NT2/D1 (cell line): Measurements from ENCODE around the gene MYO5B.

Source experiments
- DNase-seq: peaks from one replicate; pipeline ENCODE4 v3.0.0-alpha.2; 2011; ENCODE audit warnings: low read depth, low spot score
- H3K27me3 ChIP-seq: 2 replicates; pipeline ENCODE4 v1.6.0; 2011; ENCODE audit warnings: mild to moderate bottlenecking; ENCODE audit not compliant: insufficient read length, insufficient read depth
- H3K36me3 ChIP-seq: 2 replicates; pipeline ENCODE4 v1.6.1; 2011; ENCODE audit warnings: mild to moderate bottlenecking, low read length, mixed read lengths; ENCODE audit not compliant: insufficient read depth, insufficient read length
- H3K4me1 ChIP-seq: 2 replicates; pipeline ENCODE4 v1.5.1; 2011; ENCODE audit not compliant: insufficient read depth, insufficient read length
- H3K4me3 ChIP-seq: 2 replicates; pipeline ENCODE4 v1.5.1; 2011; ENCODE audit warnings: low read depth; ENCODE audit not compliant: insufficient read length
- H3K9ac ChIP-seq: 2 replicates; pipeline ENCODE4 v1.6.0; 2011; ENCODE audit warnings: low read depth; ENCODE audit not compliant: insufficient read length
- H3K9me3 ChIP-seq: 2 replicates; pipeline ENCODE4 v1.5.1; 2011; ENCODE audit warnings: mild to moderate bottlenecking, low read length; ENCODE audit not compliant: insufficient read depth
- SUZ12 ChIP-seq: IDR thresholded peaks from 2 replicates; pipeline ENCODE4 v1.6.1; 2011; ENCODE audit not compliant: insufficient read length, insufficient read depth; ENCODE audit errors: extremely low read depth
- YY1 ChIP-seq: IDR thresholded peaks from 2 replicates; pipeline ENCODE4 v1.6.1; 2011; ENCODE audit not compliant: insufficient read length, insufficient read depth
- ZNF274 ChIP-seq: IDR thresholded peaks from 2 replicates; pipeline ENCODE4 v1.6.1; 2011; ENCODE audit warnings: mild to moderate bottlenecking, low read depth, low read length

MYO5B gene

DNA sequence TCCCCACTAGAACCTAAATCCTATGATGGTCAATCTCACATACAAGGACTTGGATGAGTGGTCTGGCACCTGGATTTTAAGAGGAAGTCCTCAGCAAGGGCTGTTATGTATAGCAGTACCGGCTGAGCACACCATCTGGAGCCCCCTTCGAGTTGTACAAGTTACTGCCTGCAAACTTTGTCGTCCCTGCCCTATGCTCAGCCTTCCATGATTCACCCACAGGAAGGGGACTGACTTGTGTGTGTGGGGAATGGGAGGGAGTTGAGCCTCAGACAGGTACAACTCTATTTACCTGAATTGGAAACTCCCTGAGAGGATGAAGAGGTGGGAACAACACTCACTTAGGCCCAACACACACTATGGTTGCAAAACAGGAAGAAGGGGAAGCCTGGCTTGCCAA is 186.6 kb downstream of the MYO5B start:
- Histone ChIP-seq H3K9ac (no peak overlapping the region), H3K27me3 (no peaks in the 10 kb centered on the region), H3K36me3 (no peaks in the 10 kb centered on the region), H3K9me3 (no peaks in the 10 kb centered on the region), H3K4me1 (no peaks in the 10 kb centered on the region), H3K4me3 (no peak overlapping the region)
- DNase-seq, result no peak
- TF ChIP-seq ZNF274, result no peak
- no peak for TF ChIP-seq YY1
- TF ChIP-seq SUZ12, result no peak

DNA sequence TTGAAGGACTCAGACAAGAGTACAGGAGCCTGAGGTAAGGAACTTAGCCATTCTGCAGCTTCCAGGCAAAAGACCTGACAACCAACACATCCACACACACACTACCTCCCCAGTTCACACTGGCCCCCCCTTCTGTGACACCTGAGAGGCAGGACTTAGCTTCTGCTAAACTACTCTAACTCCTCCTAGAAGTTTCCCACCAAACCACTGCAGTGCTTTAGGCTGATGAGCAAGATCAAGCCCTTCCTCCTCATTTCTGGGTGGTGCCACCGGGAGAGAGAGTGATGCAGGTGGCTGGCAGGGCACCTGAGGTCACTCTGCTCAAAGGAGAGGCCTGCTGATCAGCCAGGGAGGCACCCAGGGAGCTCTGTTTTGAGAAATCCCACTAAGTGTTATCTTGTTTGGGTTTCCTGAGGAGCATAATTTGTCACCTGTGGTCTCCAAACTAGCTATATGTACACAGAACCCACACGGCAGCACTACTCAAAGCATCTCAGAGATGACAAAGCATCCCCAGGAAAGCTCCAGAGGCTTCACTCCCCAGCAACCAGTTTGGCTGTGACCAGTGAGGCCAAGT is 188.4 kb downstream of the MYO5B start:
- Histone ChIP-seq H3K27me3 (no peaks in the 10 kb centered on the region), H3K4me3 (no peak overlapping the region), H3K36me3 (no peaks in the 10 kb centered on the region), H3K4me1 (no peaks in the 10 kb centered on the region), H3K9me3 (no peaks in the 10 kb centered on the region), H3K9ac (no peak overlapping the region)
- TF ChIP-seq SUZ12, result no peak
- DNase-seq, result no peak

DNA sequence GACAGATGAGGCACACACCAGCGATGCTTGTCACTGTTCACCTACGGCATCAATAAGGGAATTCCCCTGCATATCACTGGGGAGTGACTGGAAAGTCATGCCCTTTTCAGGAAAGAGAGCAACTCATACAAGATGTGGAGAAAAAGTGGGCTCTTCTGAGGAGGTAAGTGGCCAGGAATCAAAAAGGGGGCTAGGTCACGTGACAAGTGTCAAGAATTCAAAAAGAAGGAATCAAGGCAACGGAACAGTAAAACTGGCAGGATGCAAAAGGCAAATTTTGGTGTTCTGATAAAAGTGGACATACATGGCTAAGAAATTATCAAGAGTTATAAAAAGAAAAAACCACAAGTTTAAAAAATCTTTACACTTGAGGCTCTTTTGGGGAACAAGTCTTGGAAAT is 190.9 kb downstream of the MYO5B start:
- DNase-seq, result no peak
- no peak overlapping the region for H3K4me3 ChIP-seq
- no peaks in the 10 kb centered on the region for H3K36me3 ChIP-seq
- H3K4me1 ChIP-seq, result no peaks in the 10 kb centered on the region
- no peaks in the 10 kb centered on the region for H3K27me3 ChIP-seq
- H3K9ac ChIP-seq, result no peak overlapping the region
- H3K9me3 ChIP-seq, result no peaks in the 10 kb centered on the region
- TF ChIP-seq ZNF274 (no peak), SUZ12 (no peak), YY1 (no peak)

DNA sequence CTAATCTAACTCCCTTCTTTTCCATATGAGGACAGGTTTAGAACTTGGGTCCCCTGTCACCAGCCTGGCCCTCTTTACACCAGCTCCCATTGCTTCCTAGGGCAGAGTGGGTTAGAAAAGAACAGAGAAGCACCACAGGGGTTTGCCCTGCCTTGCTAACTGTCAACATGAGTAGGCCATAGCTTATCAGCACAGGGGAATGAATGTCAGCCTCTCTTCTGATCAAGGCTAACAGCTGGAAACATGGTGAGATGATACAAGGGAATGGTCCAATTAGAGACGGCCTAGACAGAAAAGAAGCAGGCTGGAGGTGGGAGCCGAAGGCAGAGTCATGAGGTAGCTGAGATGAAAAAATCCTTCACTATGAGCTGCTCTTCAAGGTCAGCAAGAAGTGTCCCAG is 192.2 kb downstream of the MYO5B start:
- no peak for DNase-seq
- H3K9me3 ChIP-seq, result no peaks in the 10 kb centered on the region
- H3K36me3 ChIP-seq, result no peaks in the 10 kb centered on the region
- no peak overlapping the region for H3K4me3 ChIP-seq
- TF ChIP-seq ZNF274 (no peak), SUZ12 (no peak), YY1 (no peak)
- no peak overlapping the region for H3K9ac ChIP-seq
- H3K4me1 ChIP-seq, result no peaks in the 10 kb centered on the region
- no peaks in the 10 kb centered on the region for H3K27me3 ChIP-seq

DNA sequence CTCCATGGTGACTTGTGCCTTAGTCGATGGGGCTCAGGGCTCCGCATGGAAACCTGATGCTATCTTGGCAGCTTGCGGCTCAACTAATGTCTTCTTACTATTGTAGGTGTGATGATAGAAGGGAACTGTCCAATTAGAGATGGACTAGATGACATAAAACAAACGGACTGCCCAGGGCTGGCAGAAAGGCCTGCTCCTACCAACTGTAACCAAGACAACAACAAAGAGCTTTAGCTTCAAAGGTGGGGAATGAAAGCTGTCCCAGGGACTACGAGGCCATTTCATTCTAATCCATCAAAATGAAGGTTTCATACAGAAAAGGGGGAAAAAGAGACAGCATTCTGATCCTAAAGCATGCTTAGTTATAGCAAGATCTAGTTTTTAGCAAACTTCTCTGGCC is 194.7 kb downstream of the MYO5B start:
- Histone ChIP-seq H3K9me3 (no peaks in the 10 kb centered on the region), H3K4me3 (no peak overlapping the region), H3K27me3 (no peaks in the 10 kb centered on the region), H3K4me1 (no peaks in the 10 kb centered on the region), H3K9ac (no peak overlapping the region), H3K36me3 (no peaks in the 10 kb centered on the region)
- no peak for DNase-seq
- no peak for TF ChIP-seq ZNF274
- TF ChIP-seq YY1, result no peak
- TF ChIP-seq SUZ12, result no peak

DNA sequence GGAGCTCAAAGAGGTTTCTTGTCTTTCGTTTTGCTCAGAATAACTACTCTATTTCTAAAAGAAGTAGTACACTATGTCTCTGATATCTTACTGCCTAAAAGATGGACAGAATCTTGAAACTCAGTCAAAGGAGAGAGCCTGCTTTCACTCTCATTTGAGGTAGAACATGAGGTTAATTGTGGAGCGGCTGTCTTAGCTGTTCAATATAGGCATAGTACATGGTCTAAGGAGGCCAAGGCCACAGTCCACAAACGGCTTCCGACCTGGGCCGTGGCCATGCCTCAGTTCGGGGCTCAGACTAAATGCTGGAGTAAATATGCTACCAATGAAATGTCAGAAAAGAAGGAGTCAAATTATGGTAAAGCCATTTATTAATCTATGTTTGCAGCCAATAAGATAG is 195.8 kb downstream of the MYO5B start:
- no peaks in the 10 kb centered on the region for H3K36me3 ChIP-seq
- H3K9me3 ChIP-seq, result no peaks in the 10 kb centered on the region
- no peaks in the 10 kb centered on the region for H3K4me1 ChIP-seq
- no peaks in the 10 kb centered on the region for H3K27me3 ChIP-seq
- no peak overlapping the region for H3K4me3 ChIP-seq
- no peak overlapping the region for H3K9ac ChIP-seq
- DNase-seq, result no peak
- TF ChIP-seq YY1 (no peak), ZNF274 (no peak), SUZ12 (no peak)

DNA sequence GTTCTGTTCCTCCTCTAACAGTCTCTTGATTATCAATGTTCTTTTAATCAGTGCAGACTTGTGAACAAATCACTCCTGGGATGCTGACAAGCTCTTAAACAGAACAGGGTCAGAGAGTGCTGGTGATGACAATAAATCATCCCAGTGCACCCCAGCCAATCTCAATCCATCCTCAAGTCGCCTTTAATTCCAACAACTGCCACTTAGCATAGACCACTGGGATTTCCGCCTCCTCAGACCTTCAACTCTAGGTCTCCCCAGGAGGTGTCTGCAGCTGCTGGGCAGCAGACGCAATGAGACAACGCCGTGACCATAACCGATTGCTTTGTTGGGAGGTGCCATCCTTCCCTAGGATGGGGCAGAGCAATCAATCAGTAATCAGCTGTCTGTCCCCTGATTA is 197.4 kb downstream of the MYO5B start:
- TF ChIP-seq YY1 (no peak), SUZ12 (no peak), ZNF274 (no peak)
- no peaks in the 10 kb centered on the region for H3K9me3 ChIP-seq

More for the DNA sequence above, 197.4 kb downstream of the MYO5B start:
- no peaks in the 10 kb centered on the region for H3K27me3 ChIP-seq
- no peak overlapping the region for H3K4me3 ChIP-seq
- H3K36me3 ChIP-seq, result no peaks in the 10 kb centered on the region
- H3K9ac ChIP-seq, result no peak overlapping the region
- no peak for DNase-seq
- no peaks in the 10 kb centered on the region for H3K4me1 ChIP-seq
